COLO829 (cell line): ENCODE data around the gene C11orf91.
"Not testable (repeated sequence)": the region's sequence is repeated elsewhere in the genome, so short reads cannot be mapped to it uniquely, and the experiment has no call there.

Source experiments
- DNase-seq: peaks from one replicate; pipeline ENCODE4 v3.0.0; 2012; ENCODE audit warnings: low spot score

The C11orf91 gene

DNA sequence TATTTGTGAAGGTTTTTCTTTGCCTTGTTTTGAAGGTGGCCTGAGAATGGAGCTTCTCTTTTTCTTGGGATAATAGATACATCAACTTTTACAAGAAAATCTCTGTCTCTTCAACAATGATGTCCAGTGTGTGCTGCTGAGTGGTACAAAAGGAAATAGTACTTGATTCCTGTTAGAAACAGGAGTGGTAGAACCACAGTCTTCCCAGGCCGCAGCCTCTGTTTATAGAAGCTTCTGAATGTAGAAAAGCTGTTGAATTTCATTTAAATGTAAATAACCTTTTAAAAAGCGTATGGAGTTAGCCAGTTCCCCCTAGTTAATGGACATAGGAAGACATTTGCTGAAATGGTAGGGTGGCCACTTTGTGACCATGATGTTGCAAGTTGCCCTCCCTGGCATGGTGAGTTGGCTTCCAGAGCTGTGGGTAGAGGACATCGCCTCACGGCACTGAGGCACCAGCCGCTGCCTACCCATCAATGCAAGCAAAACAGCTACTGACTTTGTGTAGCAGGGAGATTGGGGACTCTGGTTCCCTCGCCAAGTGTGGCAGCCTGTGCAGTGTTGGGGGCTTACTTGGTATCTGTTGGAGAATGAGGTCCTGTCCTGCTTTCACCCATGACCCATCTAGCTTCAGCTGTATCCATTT is 31.6 kb downstream of the C11orf91 start:
- DNase-seq = no peak

DNA sequence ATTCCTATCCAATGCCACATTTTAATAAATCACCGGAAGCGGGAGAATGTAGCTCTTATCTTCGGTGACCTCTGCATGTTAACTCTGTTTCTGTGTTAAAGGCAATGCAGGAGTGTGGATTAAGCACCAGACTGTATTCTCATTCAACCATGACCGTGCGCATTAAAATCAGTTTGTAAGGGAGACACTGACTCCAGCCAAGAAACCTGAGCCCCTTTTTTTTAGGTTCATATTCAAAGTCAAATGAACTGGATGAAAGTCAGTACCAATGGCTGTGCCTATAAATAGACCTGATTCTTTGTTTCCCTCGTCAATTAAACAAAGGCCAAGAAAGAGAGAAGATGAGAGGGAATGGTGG is 32.2 kb downstream of the C11orf91 start:
- DNase-seq = no peak

DNA sequence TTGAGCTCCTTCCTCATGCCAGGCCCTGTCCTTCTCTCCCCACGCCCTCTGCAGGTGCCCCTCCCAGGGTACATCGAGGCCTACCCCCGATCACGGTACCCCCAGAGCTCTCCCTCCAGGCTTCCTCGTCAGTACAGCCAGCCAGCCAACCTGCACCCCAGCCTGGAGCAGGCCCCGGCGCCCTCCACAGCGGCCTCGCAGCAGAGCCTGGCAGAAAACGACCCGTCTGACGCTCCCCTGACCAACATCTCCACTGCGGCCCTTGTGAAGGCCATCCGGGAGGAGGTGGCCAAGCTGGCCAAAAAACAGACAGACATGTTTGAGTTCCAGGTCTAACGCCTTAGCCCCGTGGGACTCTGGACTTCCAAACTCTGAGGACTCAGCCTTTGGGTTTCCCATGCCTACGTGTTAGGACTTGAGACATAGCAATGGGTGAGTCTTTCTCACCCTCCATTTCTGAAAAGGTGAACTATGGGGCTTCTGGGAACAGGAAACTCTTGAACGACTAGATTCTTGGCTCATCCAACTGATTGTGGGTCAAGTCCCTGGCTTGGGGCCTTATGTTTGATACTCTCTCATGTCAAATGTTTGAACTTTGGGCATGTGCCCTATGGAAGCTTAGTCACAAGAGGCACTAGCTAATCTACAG is 32.7 kb downstream of the C11orf91 start:
- no peak for DNase-seq

DNA sequence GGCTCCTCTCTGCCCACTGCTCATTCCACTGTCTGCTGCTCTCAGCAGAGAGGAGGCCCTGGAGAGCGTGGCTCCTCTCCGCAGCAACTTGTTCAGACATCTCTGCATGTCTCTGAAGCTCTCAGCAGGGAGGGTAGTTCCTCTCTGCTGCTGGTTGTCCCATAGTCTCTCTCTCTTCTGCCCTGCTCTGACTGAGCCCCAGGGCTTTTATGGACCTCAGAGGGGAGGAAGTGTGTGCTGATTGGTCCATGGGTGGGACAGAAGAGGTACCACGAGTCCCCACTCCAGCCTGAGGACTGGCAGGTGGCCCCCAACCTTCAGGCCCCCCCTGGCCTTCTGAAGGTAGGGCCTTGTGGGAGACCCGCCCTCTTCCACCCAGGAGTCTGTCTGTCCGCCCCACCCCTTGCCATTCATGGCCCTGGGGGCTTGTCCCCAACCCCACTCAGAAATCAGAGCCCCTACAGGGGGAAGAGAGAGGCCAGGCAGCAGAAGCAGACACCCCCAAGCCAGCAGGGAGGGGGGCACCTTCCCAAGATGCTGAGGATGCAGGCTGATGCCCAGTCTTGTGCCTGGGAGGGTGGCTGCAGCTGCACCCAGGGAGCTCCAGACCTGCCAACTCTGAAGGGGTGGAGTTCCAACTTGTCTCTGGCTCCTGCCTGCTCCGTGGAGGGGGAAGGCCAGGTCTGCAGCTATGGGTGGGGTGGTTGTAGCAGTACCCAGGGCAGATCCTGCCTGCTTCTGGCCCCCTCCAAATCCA is 35.1 kb downstream of the C11orf91 start:
- no peak for DNase-seq

DNA sequence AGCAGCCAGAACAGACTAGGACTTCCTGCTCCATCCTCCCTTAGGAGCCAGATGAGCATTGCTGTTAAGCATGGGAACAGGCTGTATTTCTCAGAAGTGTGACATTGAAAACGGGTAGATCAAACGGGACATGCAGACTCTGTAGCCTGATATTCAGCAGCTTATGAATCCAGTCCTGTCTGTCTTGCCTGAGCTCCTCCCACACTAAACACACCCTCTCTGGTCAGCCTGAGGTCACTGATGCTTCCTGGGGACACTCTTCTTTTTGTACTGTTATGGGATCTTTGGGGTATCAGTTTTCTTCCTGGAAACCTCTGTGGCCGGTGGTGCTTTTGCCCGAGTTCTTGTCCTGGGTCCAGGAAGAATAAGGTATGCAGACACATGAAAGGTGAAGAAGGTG is 35.8 kb downstream of the C11orf91 start:
- no peak for DNase-seq

DNA sequence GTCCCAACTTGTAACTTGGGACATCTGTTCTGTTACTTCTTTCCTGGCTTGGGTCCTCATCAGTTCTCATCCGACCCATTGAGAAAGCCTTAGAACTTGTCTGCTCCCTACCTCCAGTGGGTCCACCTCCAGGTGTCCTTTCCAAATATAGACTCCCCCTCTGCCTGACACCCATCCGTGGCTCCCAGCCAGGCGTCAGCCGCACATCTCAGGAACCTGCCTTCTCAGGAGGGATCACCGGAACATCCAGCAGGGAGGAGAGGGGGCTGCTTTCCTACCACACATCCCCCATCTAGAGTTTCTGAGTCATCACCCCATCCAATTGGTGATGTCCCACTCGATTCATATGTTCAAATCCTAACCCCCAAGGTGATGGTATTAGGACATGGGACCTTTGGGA is 36.5 kb downstream of the C11orf91 start:
- DNase-seq = no peak

DNA sequence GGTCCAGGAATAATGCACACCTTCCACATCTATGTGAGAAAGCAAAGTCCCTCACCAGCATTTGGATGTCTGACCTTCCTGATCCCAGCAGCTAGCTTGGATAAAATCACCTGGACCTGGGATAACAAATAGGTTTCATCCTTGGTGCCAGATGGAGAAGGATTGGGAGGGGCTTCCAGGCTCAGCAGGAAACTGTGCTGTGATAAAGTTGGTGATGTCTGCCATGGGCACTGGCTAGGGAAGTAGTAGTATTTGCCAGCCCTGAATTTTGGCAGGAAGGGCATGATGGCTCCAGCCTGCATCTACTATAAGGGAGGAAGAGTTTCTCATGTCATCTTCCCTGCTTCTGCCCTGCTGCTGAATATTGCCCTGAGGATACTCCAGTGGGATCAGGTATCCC is 37.5 kb downstream of the C11orf91 start:
- DNase-seq = no peak

DNA sequence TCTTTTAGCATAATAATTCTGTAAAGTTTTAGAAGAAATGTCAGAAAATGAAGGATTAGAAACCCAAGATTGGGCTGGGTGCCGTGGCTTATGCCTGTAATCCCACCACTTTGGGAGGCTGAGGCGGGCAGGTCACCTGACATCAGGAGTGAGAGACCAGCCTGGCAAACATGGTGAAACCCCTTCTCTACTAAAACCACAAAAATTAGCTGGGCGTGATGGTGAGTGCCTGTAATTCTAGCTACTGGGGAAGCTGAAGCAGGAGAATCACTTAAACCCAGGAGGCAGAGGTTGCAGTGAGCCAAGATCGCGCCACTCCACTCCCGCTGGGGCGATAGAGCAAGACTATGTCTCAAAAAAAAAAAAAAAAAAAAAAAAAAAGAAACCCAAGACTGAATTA is 39.1 kb downstream of the C11orf91 start:
- not testable (repeated sequence) for DNase-seq

DNA sequence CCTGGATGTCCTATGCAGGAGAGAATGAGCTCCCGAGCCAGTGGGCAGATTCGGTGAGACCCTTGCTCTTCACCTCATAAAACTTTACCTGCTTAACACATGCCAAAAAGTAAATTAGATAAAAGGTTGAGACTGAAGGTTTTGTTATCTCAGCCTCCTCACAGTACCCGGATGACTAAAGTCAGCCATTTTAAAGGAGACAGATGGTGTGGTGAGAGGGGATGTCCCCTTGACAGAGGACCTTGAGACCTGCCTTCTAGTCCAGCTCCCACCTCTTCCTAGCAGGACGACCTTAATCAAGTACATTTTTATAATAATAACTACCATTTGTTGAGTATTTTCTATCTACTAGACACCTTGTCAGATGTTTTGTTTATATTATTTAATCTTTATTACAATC is 39.7 kb downstream of the C11orf91 start:
- DNase-seq = no peak

DNA sequence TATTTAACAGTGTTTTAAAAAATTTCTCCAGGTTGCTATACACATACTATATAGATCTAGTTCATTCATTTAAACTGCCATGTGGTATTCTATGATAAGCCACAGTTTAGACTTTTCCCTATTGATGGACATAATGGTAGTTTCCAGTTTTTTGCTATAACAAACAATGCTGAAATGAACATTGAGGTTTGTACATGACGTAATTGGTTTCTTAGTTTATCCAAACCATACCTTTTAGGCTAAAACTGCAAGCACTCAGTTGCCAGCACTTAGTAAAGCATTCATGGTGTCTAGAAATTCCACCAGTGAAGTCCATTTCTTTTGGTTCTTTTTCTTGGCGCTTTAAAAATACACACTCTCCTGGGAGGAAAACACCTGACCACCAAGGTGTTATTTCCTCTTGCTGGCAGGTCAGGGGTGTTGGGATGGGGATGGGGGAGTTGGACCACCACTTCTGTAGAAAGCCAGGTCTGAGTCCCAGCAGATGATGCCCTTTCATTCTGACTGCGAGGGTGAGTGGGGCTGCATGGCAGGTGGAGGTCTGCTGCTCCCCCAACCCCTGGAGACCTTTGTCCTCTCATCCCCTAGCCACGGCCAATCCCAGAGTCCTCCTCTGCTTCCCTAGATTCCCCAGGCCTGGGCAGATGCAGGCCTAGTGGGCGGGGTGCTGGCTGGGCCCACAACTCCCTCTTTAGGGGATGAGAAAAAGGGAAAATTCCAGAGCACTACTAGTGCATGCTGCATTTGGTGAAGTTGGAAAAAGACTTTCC is 41.1 kb downstream of the C11orf91 start:
- DNase-seq = no peak

DNA sequence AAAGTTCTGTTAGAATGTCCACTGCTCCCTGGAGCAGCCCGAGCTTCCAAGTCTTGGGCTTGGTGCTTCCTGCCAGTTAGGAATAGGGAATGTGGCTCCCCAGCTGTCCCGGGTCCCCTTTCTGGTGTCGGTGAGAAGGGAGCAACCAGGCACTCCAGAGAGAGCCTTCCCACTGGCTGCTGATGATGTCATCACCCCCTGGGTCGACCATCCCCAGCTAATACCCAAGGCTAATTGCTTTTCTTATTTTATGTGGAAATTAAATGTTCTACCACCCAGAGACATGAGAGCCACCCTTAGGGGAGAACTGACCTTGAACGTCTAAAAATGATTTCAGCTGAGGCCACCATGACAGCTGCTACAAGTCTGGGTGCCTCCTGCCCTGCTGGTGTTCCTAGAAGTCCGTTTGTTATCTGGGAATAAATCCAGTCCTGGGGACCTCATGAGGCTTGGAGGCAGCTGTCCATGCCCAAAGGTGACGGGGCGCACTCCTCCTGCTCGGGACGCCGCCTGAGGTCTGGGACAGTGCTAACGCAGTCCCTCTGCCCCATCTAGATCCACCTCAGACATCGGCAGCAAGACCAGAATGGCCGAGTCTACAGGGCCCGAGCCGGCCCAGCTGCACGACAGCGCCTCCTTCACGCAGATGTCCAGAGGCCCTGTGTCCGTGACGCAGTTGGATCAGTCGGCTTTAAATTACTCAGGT is 42.3 kb downstream of the C11orf91 start:
- DNase-seq = no peak

DNA sequence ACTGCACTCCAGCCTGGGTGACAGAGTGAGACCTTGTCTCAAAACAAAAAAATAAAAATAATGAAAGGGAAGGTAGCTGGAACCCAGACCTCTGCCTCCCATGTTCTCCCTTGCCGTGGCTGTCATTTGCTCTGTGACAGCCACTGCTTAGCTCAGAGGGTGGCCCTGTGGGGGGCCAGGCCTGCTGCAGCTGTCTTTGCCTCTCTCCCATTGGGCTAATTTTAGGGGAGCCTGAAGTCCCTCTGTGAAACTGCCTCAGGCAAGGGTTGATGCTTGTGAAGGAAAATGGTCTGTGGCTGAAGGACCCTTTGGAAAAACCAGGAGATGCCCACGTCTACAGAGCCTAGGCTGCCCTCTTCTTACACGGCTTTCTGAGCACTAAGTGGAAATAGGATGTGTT is 42.9 kb downstream of the C11orf91 start:
- DNase-seq = no peak

DNA sequence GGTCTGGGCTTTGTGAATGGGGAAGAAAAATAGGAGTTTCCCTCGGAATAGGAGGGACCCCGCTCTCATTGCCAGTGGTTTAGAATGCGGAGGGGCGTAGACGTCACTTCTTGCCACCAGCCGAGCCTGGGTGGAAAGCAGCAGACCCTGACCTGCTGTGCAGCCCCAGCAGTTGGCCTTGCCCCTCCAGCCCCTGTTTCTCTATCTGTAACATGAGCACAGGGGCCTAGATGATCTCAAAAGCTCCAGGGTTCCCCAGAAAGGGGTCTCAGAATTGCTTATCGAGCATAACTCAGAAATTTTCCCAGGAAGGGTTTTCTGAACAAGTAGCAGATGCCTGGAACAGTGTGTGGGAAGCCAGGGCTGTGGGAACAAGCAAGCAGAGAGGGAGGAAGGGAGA is 43.9 kb downstream of the C11orf91 start:
- DNase-seq = no peak

DNA sequence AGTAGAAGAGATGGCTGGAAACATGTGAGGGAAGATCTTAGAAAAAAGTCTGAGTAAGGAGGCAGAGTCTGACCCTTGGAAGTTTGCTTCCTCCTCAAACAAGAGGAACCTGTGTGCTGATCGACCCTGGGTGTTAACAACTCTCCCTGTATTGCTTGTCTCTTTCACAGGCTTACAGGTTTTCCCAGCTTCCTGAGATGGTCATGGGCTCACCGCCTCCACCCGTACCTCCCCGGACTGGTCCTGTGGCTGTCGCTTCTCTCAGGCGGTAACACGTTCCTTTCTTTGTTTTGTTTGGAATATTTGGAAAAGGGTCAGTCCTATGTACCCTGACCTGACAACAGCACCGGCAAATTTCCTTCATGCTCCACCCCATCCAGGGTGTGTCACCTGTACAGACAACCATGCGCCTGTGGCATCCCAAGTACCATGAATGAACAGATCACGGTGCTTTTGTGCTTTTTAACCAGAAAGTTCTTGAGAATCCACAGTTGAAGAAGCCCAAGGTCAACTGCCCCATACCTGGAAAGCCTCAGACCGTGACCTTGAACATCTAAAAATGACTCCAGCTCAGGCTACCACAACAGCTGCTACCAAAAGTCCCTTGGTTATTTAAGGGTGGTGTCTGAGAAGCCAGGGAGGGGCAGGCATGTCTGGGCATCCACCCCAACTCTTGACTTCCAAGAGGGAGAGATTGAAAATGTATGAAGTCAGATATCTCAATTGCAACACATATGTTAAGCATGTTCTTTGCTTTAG is 44.6 kb downstream of the C11orf91 start:
- no peak for DNase-seq

DNA sequence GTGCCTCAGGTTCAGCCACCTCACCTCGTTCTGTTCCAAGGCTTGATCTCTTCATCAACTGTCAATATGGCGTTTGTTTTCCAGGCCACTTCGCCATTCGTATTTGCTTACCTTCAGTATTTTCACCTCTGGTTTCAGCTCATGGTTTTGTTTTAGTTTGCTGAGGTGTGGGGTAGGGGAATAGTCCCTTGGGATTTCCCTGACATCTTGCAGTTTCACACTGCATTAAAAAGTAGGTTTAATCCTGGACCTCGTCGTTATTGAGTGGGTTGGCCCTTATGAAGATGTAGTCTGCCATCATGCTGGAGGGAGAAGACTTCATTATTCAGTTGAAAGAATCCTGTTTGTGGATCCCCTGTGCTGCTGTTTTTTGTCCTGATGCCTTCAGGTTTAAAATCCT is 46.0 kb downstream of the C11orf91 start:
- DNase-seq = no peak

DNA sequence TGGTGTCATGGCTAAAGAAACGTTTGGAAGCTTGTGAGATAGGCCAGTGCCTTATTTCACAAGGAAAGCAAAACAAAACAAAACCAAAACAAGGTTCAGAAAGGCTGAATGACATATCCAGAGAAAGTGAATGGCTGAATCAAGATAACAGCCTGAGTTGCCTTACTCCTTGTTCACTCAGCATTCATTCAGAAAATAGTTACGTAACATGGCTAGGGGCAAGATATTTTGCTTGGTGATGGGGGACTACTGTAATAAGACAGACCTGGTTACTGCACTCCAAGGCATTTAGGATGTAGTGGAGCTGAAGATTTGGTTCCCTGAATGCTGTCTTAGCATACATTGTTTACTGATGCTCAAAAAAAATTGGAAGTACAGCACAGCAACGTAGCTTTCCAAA is 47.7 kb downstream of the C11orf91 start:
- no peak for DNase-seq

DNA sequence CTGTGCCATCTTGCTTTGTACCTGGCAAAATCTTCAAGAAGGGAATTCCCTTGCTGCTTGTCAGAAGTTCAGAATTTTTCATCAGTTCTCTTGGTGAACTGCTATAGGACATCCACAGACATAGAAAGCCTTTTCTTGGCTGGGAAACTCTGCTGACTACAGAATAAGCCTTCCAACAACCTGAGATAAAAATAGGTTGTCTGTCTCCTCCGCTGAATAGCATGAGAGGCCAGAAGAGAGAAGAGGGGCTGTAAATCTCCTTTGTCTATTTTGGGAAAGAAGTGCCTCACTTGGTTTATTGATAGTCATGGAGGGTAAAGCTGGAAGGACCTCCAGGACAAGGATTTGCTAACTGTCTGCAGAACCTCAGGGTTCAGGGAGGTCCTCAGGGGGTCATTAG is 48.2 kb downstream of the C11orf91 start:
- DNase-seq = no peak

DNA sequence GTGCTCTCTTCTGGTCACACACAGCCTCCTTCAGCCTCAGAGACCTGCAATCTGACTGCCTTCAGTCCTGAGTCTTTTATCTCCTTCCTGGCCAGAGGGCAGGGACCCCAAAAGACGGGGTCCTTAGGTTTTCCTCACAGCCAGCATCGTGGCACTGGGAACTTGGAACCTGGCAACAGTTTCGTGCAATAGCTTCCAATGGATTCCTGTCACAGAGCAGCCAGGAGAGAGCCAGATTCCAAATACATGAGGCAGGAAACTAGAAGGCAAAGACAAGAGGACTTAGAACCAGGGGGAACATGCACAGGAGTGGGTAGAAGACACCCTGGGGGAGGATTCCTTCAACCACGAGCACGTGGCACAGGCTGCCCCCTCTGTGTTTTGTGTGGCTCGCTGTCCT is 48.6 kb downstream of the C11orf91 start:
- no peak for DNase-seq

DNA sequence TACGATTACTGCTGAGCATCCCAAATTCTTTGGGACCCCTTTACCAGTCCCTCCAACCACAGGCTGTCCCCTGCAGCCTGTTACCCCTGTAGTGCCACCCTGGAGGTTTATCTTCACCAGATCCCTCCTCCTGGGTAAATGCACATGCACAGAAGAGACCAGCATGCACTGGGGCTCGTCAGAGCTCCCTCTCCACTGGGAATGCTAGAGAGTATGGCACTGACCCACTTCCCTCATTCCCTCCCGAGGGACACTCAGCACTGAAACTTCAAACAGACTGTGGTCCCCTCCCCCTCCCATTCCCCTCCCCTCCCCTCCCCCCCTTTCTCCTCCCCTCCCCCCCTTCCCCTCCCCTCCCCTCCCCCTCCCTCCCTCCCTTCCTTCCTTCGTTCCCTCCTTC is 49.1 kb downstream of the C11orf91 start:
- no peak for DNase-seq

DNA sequence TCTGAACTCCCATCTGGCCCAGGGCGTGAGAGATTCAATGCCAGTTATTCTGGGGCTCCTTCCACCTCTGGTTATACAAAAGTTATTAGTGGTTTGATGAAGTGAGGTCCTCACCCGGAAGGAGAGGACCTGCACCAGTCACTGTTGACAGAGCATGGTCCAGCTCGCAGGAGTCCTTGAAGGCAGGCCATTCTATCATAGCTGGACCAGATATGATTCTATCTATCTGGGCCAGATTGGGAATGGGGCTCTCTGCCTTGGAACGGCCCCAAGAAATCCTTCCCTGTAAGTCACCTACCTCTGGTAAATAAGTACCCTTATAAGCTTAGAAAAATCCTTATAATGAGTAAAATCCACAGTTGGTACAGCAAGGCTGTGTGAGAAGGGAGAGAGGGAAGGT is 50.7 kb downstream of the C11orf91 start:
- DNase-seq = no peak
